Measurements from ENCODE around the gene CTDNEP1. TPM values are rescaled to one million over a fixed set of nuclear protein-coding genes. Genes with fewer than 3 reads are reported as not detected.

The CTDNEP1 gene
- total RNA-seq: 10 to 100 TPM; 38.5 to 82.2 (median 65.9) TPM

GRCh38 chr17:7251661-7252175, at the start of gene CTDNEP1:
TSS of gene CTDNEP1 (minus strand) at chr17:7251734. CDS start at chr17:7251296, 438 bp downstream.
- no peak for TF ChIP-seq CTCF (IDR thresholded peaks at IDR 0.05)
- peak in 1 of 2 donors; percentile 99 for TF ChIP-seq EP300 (IDR thresholded peaks at IDR 0.05)
- peak; percentile 58 to 66 for TF ChIP-seq POLR2A (IDR thresholded peaks at IDR 0.05)
- no peaks in the 10 kb centered on the region for H3K27me3 ChIP-seq
- H3K4me3 ChIP-seq: peak within 1 kb of the TSS; percentile 69 to 99 (median 89)
- H3K27ac ChIP-seq: peak within 1 kb of the TSS; percentile 96 to 100 (median 99)
- H3K4me1 ChIP-seq: peaks cover 0 to 57% (median 30%) of the 10 kb centered on the region in 4 donors
- 0 to 2% methylated on average over 40 to 41 of the region's 41 CpGs for WGBS, 2 donors
- DNase-seq (ENCODE audit: low spot score in 2 of 2): peak; percentile 96 to 98
- H3K36me3 ChIP-seq: peaks cover 0 to 35% (median 0%) of the 10 kb centered on the region in 3 donors
- no peaks in the 10 kb centered on the region for H3K9me3 ChIP-seq

- peak; percentile 93 to 98 (median 95) for TF ChIP-seq CTCF (IDR thresholded peaks at IDR 0.05)
- TF ChIP-seq EP300 (IDR thresholded peaks at IDR 0.05): peak; percentile 62 to 68
- TF ChIP-seq POLR2A (IDR thresholded peaks at IDR 0.05): no peak
- Histone ChIP-seq H3K27me3 (peaks cover 0 to 44% of the 10 kb centered on the region in 2 donors), H3K36me3 (no peaks in the 10 kb centered on the region), H3K4me3 (peak overlapping the region in 1 of 4 donors; percentile 30), H3K27ac (peak overlapping the region in 1 of 4 donors; percentile 46), H3K4me1 (peaks cover 0 to 38% (median 25%) of the 10 kb centered on the region in 4 donors), H3K9me3 (no peaks in the 10 kb centered on the region)
- 4 to 5% methylated on average over 44 to 49 of the region's 51 CpGs for WGBS, 2 donors
- DNase-seq (ENCODE audit: low spot score in 2 of 2): peak; percentile 62 to 73
Measured at GRCh38 chr17:7296189-7296861, 44.8 kb upstream of the CTDNEP1 start.

- DNase-seq (ENCODE audit: low spot score in 2 of 2): no peak
- peaks cover 0 to 52% of the 10 kb centered on the region in 2 donors for H3K27me3 ChIP-seq
- peak overlapping the region in 2 of 4 donors; percentile 26 to 46 for H3K27ac ChIP-seq
- H3K4me3 ChIP-seq: peak overlapping the region in 1 of 4 donors; percentile 38
- WGBS, 2 donors: 52 to 53% methylated on average over 41 to 42 of the region's 42 CpGs
- H3K4me1 ChIP-seq: peaks cover 0 to 38% (median 25%) of the 10 kb centered on the region in 4 donors
- H3K9me3 ChIP-seq: no peaks in the 10 kb centered on the region
- no peaks in the 10 kb centered on the region for H3K36me3 ChIP-seq
- TF ChIP-seq POLR2A (IDR thresholded peaks at IDR 0.05) (no peak), EP300 (IDR thresholded peaks at IDR 0.05) (no peak), CTCF (IDR thresholded peaks at IDR 0.05) (no peak)
Measured at GRCh38 chr17:7295230-7296180, 44.0 kb upstream of the CTDNEP1 start.

- H3K27ac ChIP-seq: peak within 1 kb of the TSS in 1 of 4 donors; percentile 26
- no peaks in the 10 kb centered on the region for H3K36me3 ChIP-seq
- no peak for DNase-seq (ENCODE audit: low spot score in 2 of 2)
- peaks cover 0 to 38% (median 25%) of the 10 kb centered on the region in 4 donors for H3K4me1 ChIP-seq
- peaks cover 0 to 60% of the 10 kb centered on the region in 2 donors for H3K27me3 ChIP-seq
- TF ChIP-seq CTCF (IDR thresholded peaks at IDR 0.05) (no peak), EP300 (IDR thresholded peaks at IDR 0.05) (no peak), POLR2A (IDR thresholded peaks at IDR 0.05) (no peak)
- H3K9me3 ChIP-seq: no peaks in the 10 kb centered on the region
- peak within 1 kb of the TSS; percentile 1 to 45 (median 23) for H3K4me3 ChIP-seq
- 3 to 6% methylated on average over 8 to 16 of the region's 57 CpGs for whole genome bisulfite sequencing, 2 donors
Measured at GRCh38 chr17:7294614-7295153, 43.1 kb upstream of the CTDNEP1 start, which contains the start of gene YBX2. TSS of gene YBX2 (minus strand) at chr17:7294639. CDS start at chr17:7294500, 139 bp downstream.
